SKM-1 treated with dmso at 0.1 percent for 144 hours (cell line): ENCODE measurements around the gene TERT.
"Not testable (repeated sequence)": the region's sequence is repeated elsewhere in the genome, so short reads cannot be mapped to it uniquely, and the experiment has no call there.

Experiments used
- DNase-seq: peaks from one replicate; lab custom pipeline; 2025; ENCODE audit not compliant: unreplicated experiment; lab: John Stamatoyannopoulos, UW

Gene TERT

DNA sequence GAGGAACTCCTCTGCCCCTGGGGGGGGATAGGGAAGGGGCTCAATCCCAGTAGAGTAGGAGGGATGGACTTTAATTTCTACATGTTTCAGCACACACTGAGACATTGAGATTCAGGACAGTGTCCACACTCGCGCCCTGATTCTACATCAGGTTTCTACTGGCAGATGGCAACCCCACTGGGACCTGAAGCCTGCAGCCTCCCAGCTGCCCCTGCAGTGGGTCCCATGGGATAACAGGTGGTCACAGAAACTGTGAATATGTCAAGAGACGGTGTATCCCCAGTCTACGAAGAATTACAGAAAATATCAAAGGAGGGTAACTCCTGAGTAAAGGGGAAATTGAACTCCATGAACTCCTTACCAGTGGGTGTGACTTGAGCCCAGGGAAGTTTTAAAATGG lies 2.4 kb upstream of the TERT start:
- no peak for DNase-seq

DNA sequence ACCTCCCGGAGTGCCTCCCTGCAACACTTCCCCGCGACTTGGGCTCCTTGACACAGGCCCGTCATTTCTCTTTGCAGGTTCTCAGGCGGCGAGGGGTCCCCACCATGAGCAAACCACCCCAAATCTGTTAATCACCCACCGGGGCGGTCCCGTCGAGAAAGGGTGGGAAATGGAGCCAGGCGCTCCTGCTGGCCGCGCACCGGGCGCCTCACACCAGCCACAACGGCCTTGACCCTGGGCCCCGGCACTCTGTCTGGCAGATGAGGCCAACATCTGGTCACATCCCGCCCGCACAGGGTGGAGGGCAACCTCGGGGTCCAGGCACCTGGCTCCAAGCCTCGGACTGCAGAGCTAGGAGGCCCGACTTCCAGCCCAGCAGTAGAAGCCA lies 776 bp upstream of the TERT start:
- no peak for DNase-seq

DNA sequence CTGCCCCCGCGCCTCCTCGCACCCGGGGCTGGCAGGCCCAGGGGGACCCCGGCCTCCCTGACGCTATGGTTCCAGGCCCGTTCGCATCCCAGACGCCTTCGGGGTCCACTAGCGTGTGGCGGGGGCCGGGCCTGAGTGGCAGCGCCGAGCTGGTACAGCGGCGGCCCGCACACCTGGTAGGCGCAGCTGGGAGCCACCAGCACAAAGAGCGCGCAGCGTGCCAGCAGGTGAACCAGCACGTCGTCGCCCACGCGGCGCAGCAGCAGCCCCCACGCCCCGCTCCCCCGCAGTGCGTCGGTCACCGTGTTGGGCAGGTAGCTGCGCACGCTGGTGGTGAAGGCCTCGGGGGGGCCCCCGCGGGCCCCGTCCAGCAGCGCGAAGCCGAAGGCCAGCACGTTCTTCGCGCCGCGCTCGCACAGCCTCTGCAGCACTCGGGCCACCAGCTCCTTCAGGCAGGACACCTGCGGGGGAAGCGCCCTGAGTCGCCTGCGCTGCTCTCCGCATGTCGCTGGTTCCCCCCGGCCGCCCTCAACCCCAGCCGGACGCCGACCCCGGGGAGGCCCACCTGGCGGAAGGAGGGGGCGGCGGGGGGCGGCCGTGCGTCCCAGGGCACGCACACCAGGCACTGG lies 548 bp downstream of the TERT start:
- DNase-seq = no peak

DNA sequence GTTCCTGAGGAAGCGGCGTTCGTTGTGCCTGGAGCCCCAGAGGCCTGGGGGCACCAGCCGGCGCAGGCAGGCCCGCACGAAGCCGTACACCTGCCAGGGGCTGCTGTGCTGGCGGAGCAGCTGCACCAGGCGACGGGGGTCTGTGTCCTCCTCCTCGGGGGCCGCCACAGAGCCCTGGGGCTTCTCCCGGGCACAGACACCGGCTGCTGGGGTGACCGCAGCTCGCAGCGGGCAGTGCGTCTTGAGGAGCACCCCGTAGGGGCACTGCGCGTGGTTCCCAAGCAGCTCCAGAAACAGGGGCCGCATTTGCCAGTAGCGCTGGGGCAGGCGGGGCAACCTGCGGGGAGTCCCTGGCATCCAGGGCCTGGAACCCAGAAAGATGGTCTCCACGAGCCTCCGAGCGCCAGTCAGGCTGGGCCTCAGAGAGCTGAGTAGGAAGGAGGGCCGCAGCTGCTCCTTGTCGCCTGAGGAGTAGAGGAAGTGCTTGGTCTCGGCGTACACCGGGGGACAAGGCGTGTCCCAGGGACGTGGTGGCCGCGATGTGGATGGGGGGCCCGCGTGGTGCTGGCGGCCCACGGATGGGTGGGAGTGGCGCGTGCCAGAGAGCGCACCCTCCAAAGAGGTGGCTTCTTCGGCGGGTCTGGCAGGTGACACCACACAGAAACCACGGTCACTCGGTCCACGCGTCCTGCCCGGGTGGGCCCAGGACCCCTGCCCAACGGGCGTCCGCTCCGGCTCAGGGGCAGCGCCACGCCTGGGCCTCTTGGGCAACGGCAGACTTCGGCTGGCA lies 1.3 kb downstream of the TERT start:
- no peak for DNase-seq

DNA sequence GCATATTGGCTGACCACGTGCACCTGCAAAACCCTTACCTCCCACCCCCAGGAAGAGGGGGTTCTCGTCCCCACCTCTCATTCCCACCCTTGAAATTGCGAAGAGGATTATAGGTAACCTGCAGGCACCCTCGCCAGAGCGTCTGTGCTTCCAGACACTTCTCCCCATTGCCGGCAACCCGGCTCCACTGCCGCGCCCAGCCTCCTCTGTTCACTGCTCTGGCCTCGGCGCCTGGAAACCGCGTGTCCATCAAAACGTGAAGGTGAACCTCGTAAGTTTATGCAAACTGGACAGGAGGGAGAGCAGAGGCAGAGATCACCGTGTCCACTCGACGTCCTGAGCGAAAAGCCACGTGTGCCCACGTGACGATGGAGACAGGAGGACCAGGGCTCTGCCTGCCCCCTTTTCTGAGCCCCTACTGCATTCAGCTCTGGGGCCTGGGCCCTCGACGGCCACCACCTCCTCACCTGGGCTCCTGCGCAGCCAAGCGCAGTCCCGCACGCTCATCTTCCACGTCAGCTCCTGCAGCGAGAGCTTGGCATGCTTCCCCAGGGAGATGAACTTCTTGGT lies 1.9 kb downstream of the TERT start:
- no peak for DNase-seq

DNA sequence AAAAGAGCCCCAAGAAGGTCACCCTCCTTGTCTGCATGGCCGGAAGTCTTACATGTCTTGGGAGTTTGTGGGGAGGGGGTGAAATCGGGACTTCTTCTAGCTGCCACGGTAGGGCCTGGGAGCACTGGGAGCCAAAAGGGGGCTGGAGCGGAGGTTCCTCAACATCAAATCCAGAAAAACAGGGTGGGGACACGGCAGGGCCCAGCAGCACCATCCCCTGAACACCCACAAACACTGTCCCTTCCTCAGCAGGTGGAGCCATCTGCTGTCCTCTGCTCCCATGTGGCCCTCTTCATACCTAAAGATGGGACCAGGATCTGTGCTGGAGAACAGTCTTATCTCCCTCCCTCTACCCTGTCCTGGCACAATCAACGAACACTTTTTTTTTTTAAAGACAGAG lies 2.7 kb downstream of the TERT start:
- no peak for DNase-seq

DNA sequence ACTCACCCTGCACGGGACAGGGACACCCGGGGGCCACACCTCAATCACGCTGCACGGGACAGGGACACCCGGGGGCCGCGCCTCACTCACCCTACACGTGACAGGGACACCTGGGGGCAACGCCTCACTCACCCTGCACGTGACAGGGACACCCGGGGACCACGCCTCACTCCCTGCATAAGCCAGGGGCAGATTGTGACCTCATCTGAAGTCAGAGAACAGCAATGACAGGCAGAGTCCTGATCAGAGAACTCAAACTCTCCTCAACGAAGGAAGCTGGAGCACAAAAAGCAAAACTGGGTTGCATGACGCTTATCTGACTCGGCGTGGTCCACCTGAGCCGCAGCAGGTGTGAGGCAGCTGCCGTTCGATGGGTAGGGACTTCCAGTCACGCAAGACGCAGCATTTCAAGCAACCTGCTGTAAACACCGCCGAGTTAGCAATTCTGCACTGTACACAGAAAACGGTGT lies 3.2 kb downstream of the TERT start:
- no peak for DNase-seq

DNA sequence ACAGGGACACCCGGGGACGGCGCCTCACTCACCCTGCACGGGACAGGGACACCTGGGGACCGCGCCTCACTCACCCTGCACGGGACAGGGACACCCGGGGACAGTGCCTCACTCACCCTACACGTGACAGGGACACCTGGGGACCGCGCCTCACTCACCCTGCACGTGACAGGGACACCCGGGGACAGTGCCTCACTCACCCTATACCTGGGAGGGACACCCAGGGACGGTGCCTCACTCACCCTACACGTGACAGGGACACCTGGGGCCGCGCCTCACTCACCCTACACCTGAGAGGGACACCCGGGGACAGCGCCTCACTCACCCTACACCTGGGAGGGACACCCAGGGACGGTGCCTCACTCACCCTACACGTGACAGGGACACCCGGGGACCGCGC lies 3.9 kb downstream of the TERT start:
- not testable (repeated sequence) for DNase-seq

DNA sequence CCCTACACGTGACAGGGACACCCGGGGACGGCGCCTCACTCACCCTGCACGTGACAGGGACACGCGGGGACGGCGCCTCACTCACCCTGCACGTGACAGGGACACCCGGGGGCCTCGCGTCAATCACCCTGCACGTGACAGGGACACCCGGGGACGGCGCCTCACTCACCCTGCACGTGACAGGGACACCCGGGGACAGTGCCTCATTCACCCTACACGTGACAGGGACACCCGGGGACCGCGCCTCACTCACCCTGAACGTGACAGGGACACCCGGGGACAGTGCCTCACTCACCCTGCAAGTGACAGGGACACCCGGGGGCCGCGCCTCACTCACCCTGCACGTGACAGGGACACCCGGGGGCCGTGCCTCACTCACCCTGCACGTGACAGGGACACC lies 5.3 kb downstream of the TERT start:
- not testable (repeated sequence) for DNase-seq

DNA sequence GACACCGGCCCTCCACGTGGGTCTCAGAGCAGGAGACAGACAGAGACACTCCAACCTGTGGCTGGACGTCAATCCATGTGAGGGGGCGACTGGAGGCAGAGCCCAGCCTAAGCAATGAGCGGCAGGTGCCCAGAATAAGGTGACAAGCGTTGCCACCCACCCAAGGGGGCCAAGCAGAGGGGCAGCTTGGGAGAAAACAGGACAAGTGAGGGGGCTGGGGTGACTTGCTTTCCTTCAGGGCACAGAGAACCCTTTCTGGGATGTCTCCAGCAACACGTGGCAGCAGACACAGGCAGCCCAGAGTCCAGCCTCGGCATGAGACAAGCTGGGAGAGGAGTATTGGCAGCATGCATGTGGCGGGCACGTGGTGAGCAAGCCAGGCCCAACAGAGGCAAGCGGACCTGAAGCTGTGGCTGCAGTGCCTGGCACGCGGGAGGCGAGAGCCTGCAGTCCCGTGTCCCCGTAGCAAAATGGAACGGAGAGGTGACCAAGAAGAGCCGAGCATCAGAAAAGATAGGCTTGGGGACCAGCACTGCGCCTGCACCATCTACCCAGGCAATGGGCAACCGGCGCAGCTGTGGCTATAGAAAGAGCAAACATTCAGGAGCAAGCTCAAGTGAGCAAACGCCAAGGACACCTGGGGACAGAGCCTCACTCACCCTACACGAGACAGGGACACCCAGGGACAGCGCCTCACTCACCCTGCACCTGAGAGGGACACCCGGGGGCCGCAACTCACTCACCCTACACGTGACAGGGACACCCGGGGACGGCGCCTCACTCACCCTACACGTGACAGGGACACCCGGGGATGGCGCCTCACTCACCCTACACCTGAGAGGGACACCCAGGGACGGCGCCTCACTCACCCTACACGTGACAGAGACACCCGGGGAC lies 6.2 kb downstream of the TERT start:
- no peak for DNase-seq

DNA sequence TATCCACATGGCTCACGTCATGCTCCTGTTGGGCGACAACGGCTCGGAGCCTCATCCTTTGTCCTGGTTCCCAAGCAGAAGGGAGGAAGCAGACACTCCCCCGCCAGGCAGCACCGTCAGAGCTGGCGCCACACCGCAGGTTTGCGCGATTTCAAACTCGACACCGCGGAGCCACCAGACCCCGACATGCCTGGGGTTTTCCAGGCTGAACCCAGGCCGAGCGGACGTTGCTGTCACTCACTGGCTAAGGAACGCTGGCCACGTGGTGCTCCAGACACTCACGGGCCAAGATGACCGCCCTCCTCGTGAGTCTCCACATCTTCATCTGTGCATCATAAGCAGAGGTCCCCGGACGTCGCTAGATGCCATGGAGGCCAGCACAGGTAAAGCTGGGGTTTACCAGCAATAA lies 9.0 kb downstream of the TERT start:
- DNase-seq = no peak

DNA sequence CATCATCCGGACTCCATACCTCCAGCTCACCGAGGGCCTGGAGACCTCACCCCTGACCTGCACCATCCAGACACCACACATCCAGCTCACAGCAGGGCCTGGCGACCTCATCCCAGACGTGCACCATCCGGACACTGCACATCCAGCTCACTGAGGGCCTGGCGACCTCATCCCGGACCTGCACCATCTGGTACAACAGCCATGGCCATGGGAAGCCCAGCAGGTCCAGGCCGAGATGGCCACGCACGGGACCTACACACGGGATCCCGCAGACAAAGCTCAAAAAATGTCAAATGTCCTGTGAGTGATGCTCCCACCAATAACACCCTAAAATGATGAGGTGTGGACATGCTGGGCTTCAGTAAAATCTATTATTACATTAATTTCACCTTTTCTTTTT lies 9.7 kb downstream of the TERT start:
- no peak for DNase-seq

DNA sequence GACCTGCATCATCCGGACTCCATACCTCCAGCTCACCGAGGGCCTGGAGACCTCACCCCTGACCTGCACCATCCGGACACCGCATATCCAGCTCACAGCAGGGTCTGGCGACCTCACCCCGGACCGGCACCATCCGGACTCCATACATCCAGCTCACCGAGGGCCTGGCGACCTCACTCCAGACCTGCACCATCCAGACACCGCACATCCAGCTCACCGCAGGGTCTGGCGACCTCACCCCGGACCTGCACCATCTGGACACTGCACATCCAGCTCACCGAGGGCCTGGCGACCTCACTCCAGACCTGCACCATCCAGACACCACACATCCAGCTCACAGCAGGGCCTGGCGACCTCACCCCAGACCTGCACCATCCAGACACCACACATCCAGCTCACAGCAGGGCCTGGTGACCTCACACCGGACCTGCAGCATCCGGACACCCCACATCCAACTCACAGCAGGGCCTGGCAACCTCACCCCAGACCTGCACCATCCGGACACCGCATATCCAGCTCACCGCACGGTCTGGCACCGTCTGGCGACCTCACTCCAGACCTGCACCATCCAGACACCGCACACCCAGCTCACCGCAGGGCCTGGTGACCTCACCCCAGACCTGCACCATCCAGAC lies 10.4 kb downstream of the TERT start:
- not testable (repeated sequence) for DNase-seq

DNA sequence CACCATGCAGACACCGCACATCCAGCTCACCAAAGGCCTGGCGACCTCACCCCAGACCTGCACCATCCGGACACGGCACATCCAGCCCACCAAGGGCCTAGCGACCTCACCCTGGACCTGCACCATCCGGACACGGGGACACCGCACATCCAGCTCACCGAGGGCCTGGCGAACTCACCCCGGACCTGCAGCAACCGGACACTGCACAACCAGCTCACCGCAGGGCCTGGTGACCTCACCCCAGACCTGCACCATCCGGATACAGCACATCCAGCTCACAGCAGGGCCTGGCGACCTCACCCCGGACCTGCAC lies 11.2 kb downstream of the TERT start:
- not testable (repeated sequence) for DNase-seq

DNA sequence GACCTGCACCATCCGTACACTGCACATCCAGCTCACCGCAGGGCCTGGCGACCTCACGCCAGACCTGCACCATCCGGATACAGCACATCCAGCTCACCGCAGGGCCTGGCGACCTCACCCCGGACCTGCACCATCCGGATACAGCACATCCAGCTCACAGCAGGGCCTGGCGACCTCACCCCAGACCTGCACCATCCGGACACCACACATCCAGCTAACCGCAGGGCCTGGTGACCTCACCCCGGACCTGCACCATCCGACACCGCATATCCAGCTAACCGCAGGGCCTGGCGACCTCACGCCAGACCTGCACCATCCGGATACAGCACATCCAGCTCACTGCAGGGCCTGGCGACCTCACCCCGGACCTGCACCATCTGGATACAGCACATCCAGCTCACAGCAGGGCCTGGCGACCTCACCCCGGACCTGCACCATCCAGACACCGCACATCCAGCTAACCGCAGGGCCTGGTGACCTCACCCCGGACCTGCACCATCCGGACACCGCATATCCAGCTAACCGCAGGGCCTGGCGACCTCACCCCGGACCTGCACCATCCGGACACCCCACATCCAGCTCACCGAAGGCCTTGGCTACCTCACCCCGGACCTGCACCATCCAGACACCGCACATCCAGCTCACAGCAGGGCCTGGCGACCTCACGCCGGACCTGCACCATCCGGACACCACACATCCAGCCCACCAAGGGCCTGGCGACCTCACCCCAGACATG lies 11.7 kb downstream of the TERT start:
- not testable (repeated sequence) for DNase-seq

DNA sequence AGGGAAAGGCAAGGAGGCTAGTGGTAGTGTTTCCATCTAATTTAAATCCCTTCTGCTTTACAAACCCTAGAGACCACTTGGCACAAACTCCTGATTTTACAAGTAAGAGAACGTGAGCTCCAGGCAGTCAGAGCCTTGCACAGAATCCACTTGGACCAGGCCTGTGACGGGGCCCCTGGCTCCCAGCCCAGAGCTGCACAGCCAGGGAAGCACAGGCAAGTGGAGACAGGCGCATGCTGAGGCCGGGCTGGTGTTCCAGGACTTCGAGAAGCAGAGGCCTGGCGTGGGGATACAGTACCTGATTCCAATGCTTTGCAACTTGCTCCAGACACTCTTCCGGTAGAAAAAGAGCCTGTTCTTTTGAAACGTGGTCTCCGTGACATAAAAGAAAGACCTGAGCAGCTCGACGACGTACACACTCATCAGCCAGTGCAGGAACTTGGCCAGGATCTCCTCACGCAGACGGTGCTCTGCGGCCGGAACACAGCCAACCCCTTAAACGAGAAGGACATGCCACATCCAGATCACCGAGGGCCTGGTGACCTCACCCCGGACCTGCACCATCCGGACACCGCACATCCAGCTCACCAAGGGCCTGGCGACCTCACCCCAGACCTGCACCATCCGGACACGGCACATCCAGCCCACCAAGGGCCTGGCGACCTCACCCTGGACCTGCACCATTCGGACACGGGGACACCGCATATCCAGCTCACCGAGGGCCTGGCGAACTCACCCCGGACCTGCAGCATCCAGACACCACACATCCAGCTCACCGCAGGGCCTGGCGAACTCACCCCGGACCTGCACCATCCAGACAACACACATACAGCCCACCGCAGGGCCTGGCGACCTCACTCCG lies 12.5 kb downstream of the TERT start:
- no peak for DNase-seq

DNA sequence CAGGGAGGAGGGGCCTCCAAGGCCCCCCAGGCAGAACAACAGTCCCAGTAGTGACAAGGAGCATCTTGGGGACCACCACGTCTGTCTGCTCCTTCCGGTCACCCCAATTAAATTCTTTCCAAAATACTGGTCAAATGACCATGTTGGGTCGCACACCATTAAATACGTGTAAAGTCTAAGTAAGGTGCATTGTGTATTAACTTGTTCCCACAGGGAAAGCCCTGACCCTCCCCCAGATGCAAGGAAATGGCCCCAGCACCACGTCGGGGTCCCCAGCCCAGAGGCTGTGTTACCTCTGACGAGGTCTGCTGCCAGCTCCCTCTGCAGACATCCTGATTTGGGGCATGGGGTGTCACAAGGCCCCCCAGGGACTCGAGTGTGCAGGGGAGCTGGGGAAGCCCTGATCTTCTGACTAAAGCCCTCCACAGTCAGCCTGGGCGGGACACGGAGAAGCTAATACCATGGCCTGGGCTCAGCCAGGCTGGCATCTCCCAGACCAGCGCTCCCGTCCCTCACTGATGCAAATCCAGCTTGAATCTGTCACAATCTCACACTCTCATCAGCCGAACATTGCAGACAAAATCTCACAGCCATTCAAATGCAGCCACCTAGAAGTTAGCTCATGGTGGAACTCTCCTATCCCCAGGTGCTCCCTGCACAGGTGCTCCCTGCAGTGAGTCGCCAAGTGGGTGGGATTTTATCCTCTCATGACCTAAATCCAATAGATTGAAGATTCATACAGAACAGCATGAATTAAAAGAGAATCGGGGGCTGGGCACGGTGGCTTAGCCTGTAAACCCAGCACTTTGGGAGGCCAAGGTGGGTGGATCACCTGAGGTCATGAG lies 13.6 kb downstream of the TERT start:
- DNase-seq = no peak

DNA sequence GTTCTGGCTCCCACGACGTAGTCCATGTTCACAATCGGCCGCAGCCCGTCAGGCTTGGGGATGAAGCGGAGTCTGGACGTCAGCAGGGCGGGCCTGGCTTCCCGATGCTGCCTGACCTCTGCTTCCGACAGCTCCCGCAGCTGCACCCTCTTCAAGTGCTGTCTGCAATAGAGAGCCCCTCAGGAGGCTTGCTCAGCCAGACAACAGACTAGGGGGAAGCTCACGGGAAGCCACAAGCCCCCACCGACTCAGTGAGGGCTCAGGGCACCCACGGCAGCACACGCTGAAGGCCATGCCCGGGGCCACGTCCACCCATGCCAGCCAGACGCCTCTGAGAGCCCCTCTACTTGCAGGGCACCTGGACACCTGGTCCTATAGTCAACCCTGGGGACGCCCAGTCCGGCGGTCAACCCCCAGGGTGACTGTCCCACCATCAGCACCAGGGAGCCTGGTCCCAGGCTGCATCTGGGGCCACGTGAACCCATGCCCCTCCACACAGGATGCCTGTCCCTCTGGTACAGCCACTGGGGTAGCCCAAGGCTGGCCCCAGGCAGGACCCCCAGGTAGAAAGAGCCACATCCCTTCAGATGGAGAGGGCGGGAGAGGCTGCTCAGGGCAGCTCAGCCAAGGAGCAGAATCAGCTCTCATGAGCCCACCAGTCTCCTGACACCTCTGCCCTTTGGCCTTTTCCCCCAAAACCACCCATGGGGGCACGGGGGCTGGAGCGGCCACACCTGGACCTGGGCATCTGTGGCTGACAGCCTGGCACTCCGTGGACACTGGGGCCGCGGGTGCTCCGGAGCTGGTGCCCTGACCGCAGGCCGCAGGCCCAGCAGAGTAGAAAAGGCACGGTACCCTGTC lies 14.5 kb downstream of the TERT start:
- no peak for DNase-seq
